Sigmoid colon (tissue), 7 donors: ENCODE results near the gene NDUFV2. TPM values are rescaled to one million over a fixed set of nuclear protein-coding genes. Genes with fewer than 3 reads are reported as not detected.

Experiments
- DNase-seq: peaks from one replicate; pipeline ENCODE4 v3.0.0-alpha.2; 2019
- H3K27ac ChIP-seq, 4 donors: fragments of 200-600 bp; sonication (generic); one replicate each; pipeline ENCODE4 v1.5.1; 2016 to 2019; ENCODE audit warnings: mild to moderate bottlenecking in 1 of 4
- H3K27me3 ChIP-seq, 3 donors: fragments of 200-600 bp; sonication (generic); one replicate each; pipeline ENCODE4 v1.5.1; 2019; ENCODE audit warnings: mild to moderate bottlenecking in 1 of 3
- H3K36me3 ChIP-seq, 4 donors: fragments of 200-600 bp; sonication (generic); one replicate each; pipeline ENCODE4 v1.5.1; 2016 to 2019
- H3K4me1 ChIP-seq, 4 donors: fragments of 200-600 bp; sonication (generic); one replicate each; pipeline ENCODE4 v1.5.1; 2017 to 2019
- H3K4me3 ChIP-seq, 4 donors: fragments of 200-600 bp; sonication (generic); one replicate each; pipeline ENCODE4 v1.5.1; 2017 to 2019; ENCODE audit warnings: mild to moderate bottlenecking in 2 of 4, moderate library complexity in 1 of 4
- H3K9me3 ChIP-seq, 4 donors: fragments of 200-600 bp in 3 of 4; sonication (generic) in 3 of 4; one replicate each; pipeline versions ENCODE4 v1.5.1 to v1.6.1; 2013 to 2019
- CTCF ChIP-seq, 4 experiments: fragments of 450-650 bp in 3 of 4; fragments of 200-600 bp in 1 of 4; IDR thresholded peaks; one replicate each; pipeline ENCODE4 v1.5.1; 2016 to 2019; ENCODE audit warnings: antibody characterized with exemption in 4 of 4, mild to moderate bottlenecking in 3 of 4, moderate library complexity in 2 of 4
- EP300 ChIP-seq, 4 donors: sonication (generic); formaldehyde crosslinking; IDR thresholded peaks; one replicate each; pipeline ENCODE4 v1.6.1; 2017; ENCODE audit warnings: antibody characterized with exemption in 4 of 4
- POLR2A ChIP-seq, 2 donors: fragments of 450-650 bp; IDR thresholded peaks; one replicate each; pipeline ENCODE4 v1.6.1; 2016; ENCODE audit warnings: antibody characterized with exemption in 2 of 2, mild to moderate bottlenecking in 2 of 2, moderate library complexity in 2 of 2
- POLR2AphosphoS5 ChIP-seq, 4 donors: sonication (generic); formaldehyde crosslinking; IDR thresholded peaks; one replicate each; pipeline ENCODE4 v1.6.1; 2017; ENCODE audit warnings: antibody characterized with exemption in 4 of 4
- WGBS, 2 donors: extraction: QIAGEN DNeasy Blood & Tissue Kit; methylation state at CpG; one replicate each; pipeline ENCODE4 v1.1.7; 2013; 5-methylcytosine and 5-hydroxymethylcytosine counted together
- intact Hi-C: fragments of 100-400 bp; cut with DNase I; formaldehyde crosslinking; loops from one replicate; pipeline ENCODE4 v1.15.1; 2023
- polyA plus RNA-seq, 3 donors: library from polyadenylated mRNA; stranded (reverse); fragments of 200-250 nt; gene quantifications; one replicate each; pipeline ENCODE4 v1.2.3, GENCODE V29; 2013
- total RNA-seq, 4 donors: library from RNA; depleted of rRNA; stranded (reverse); fragments of >200 nt; gene quantifications; one replicate each; pipeline ENCODE4 v1.1.0, GENCODE V29; 2016
- donor health status: healthy with polysubstance abuse.
- donor health status: Bipolar disorder and iron deficiency.
- donor health status: healthy.

NDUFV2 gene
- total and polyA plus RNA-seq, 7 donors, result 81.3 to 339 (median 131) TPM

- Histone ChIP-seq H3K36me3 (no peaks in the 10 kb centered on the region), H3K9me3 (no peaks in the 10 kb centered on the region), H3K4me1 (no peaks in the 10 kb centered on the region), H3K27me3 (no peaks in the 10 kb centered on the region), H3K4me3 (no peak overlapping the region), H3K27ac (no peak overlapping the region)
- TF ChIP-seq CTCF (IDR thresholded peaks at IDR 0.05), result no peak
- TF ChIP-seq POLR2AphosphoS5 (IDR thresholded peaks at IDR 0.05), result no peak
- no peak for DNase-seq
- WGBS, 2 donors, result 48 to 82% methylated on average over 6 of the region's 6 CpGs
- intact Hi-C loops, result no loop called here
Observed at GRCh38 chr18:9067823-9068222, 34.7 kb upstream of the NDUFV2 start.

GRCh38 chr18:9068346-9068745 lies 34.2 kb upstream of the NDUFV2 start:
- H3K27ac ChIP-seq, result no peak overlapping the region
- H3K9me3 ChIP-seq, result no peaks in the 10 kb centered on the region
- H3K4me1 ChIP-seq, result peaks cover 0 to 4% (median under 1%) of the 10 kb centered on the region in 4 donors
- 76 to 82% methylated on average over 2 of the region's 2 CpGs for WGBS, 2 donors
- intact Hi-C loops, result no loop called here
- H3K27me3 ChIP-seq, result no peaks in the 10 kb centered on the region
- DNase-seq, result no peak
- H3K36me3 ChIP-seq, result no peaks in the 10 kb centered on the region
- no peak overlapping the region for H3K4me3 ChIP-seq
- no peak for TF ChIP-seq CTCF (IDR thresholded peaks at IDR 0.05)
- no peak for TF ChIP-seq POLR2A (IDR thresholded peaks at IDR 0.05)
- no peak for TF ChIP-seq EP300 (IDR thresholded peaks at IDR 0.05)
- no peak for TF ChIP-seq POLR2AphosphoS5 (IDR thresholded peaks at IDR 0.05)

- Histone ChIP-seq H3K27ac (no peak overlapping the region), H3K36me3 (no peaks in the 10 kb centered on the region), H3K4me3 (no peak overlapping the region), H3K27me3 (no peaks in the 10 kb centered on the region), H3K4me1 (peaks cover 0 to 11% (median 4%) of the 10 kb centered on the region in 4 donors), H3K9me3 (no peaks in the 10 kb centered on the region)
- DNase-seq, result no peak
- intact Hi-C loops, result no loop called here
- 43 to 80% methylated on average over 9 of the region's 9 CpGs for WGBS, 2 donors
- TF ChIP-seq POLR2AphosphoS5 (IDR thresholded peaks at IDR 0.05), result no peak
- no peak for TF ChIP-seq CTCF (IDR thresholded peaks at IDR 0.05)
- TF ChIP-seq EP300 (IDR thresholded peaks at IDR 0.05), result no peak
- TF ChIP-seq POLR2A (IDR thresholded peaks at IDR 0.05), result no peak
Observed at GRCh38 chr18:9069601-9070000, 32.9 kb upstream of the NDUFV2 start.

GRCh38 chr18:9070212-9070611 lies 32.3 kb upstream of the NDUFV2 start:
- H3K9me3 ChIP-seq, result no peaks in the 10 kb centered on the region
- H3K4me1 ChIP-seq, result peaks cover 0 to 11% (median 4%) of the 10 kb centered on the region in 4 donors
- no peak for DNase-seq
- H3K27ac ChIP-seq, result no peak overlapping the region
- H3K36me3 ChIP-seq, result no peaks in the 10 kb centered on the region
- intact Hi-C loops, result loop anchor here (5.0 kb wide), 2 partner anchors 262 to 447 kb away; partner anchors contain the start of gene TWSG1
- H3K4me3 ChIP-seq, result no peak overlapping the region
- TF ChIP-seq POLR2A (IDR thresholded peaks at IDR 0.05) (no peak), CTCF (IDR thresholded peaks at IDR 0.05) (no peak), POLR2AphosphoS5 (IDR thresholded peaks at IDR 0.05) (no peak), EP300 (IDR thresholded peaks at IDR 0.05) (no peak)
- H3K27me3 ChIP-seq, result no peaks in the 10 kb centered on the region
- WGBS, 2 donors, result 87 to 93% methylated on average over 5 of the region's 5 CpGs

- H3K36me3 ChIP-seq, result no peaks in the 10 kb centered on the region
Observed at GRCh38 chr18:9079818-9080528, 22.5 kb upstream of the NDUFV2 start.

More at GRCh38 chr18:9079818-9080528, 22.5 kb upstream of the NDUFV2 start:
- Histone ChIP-seq H3K4me1 (no peaks in the 10 kb centered on the region), H3K27ac (peak overlapping the region in 1 of 4 donors; percentile 14), H3K27me3 (no peaks in the 10 kb centered on the region), H3K4me3 (no peak overlapping the region), H3K9me3 (no peaks in the 10 kb centered on the region)
- DNase-seq, result no peak
- WGBS, 2 donors, result 69 to 72% methylated on average over 6 of the region's 6 CpGs
- intact Hi-C loops, result no loop called here
- TF ChIP-seq POLR2A (IDR thresholded peaks at IDR 0.05), result no peak
- no peak for TF ChIP-seq EP300 (IDR thresholded peaks at IDR 0.05)
- no peak for TF ChIP-seq POLR2AphosphoS5 (IDR thresholded peaks at IDR 0.05)
- no peak for TF ChIP-seq CTCF (IDR thresholded peaks at IDR 0.05)
